Keratinocyte (primary cell): ENCODE data around the gene ANO7. TPM values are rescaled to one million over a fixed set of nuclear protein-coding genes. Genes with fewer than 3 reads are reported as not detected.

ENCODE experiments used
- DNase-seq: peaks from one replicate; pipeline ENCODE4 v3.0.0-alpha.2; 2011; ENCODE audit warnings: low read depth, missing footprints, low spot score
- FAIRE-seq: peaks from 2 replicates; lab custom pipeline; 2011; peaks lifted over from hg19 to GRCh38; lab: Jason Lieb, UNC
- H2AFZ ChIP-seq: 2 replicates; pipeline ENCODE4 v1.6.0; 2012; ENCODE audit warnings: low read length, control low read depth, inconsistent platforms; ENCODE audit not compliant: control insufficient read depth
- H3K27ac ChIP-seq: 2 replicates; pipeline ENCODE4 v1.5.1; 2011; ENCODE audit warnings: low read length; ENCODE audit not compliant: control insufficient read depth, insufficient read depth
- H3K27me3 ChIP-seq: 3 replicates; pipeline ENCODE4 v1.6.0; 2011; ENCODE audit warnings: low read length; ENCODE audit not compliant: control insufficient read depth, insufficient read depth; ENCODE audit errors: extremely low read depth
- H3K36me3 ChIP-seq, 2 experiments: 2 replicates in 1 of 2; 3 replicates in 1 of 2; pipeline ENCODE4 v1.5.1; 2011; ENCODE audit warnings: low read length in 2 of 2, mild to moderate bottlenecking in 1 of 2; ENCODE audit not compliant: control insufficient read depth in 2 of 2, insufficient read depth in 2 of 2; ENCODE audit errors: extremely low read depth in 1 of 2
- H3K4me1 ChIP-seq: 3 replicates; pipeline ENCODE4 v1.5.1; 2011; ENCODE audit warnings: low read length; ENCODE audit not compliant: control insufficient read depth, insufficient read depth; ENCODE audit errors: extremely low read depth
- H3K4me2 ChIP-seq: 3 replicates; pipeline ENCODE4 v1.6.0; 2011; ENCODE audit warnings: low read depth, low read length; ENCODE audit not compliant: control insufficient read depth, insufficient read depth; ENCODE audit errors: extremely low read depth
- H3K4me3 ChIP-seq, 3 experiments: fragments of 200-600 bp in 1 of 3; sonication (generic) in 1 of 3; 2 replicates in 2 of 3; 3 replicates in 1 of 3; pipeline ENCODE4 v1.5.1; 2011 to 2016; ENCODE audit warnings: low read length in 3 of 3, mild to moderate bottlenecking in 3 of 3, control low read depth in 2 of 3, inconsistent platforms in 1 of 3, low read depth in 1 of 3, mixed read lengths in 1 of 3, mixed run types in 1 of 3, moderate library complexity in 1 of 3; ENCODE audit not compliant: control insufficient read depth in 2 of 3, insufficient read depth in 2 of 3; ENCODE audit errors: extremely low read depth in 1 of 3
- H3K79me2 ChIP-seq: 2 replicates; pipeline ENCODE4 v1.6.0; 2012; ENCODE audit warnings: low read length; ENCODE audit not compliant: control insufficient read depth, insufficient read depth
- H3K9ac ChIP-seq: 3 replicates; pipeline ENCODE4 v1.6.0; 2011; ENCODE audit warnings: low read length; ENCODE audit not compliant: control insufficient read depth, insufficient read depth; ENCODE audit errors: extremely low read depth
- H3K9me1 ChIP-seq: 3 replicates; pipeline ENCODE4 v1.6.0; 2011; ENCODE audit warnings: low read length; ENCODE audit not compliant: control insufficient read depth, insufficient read depth; ENCODE audit errors: extremely low read depth
- H3K9me3 ChIP-seq: 2 replicates; pipeline ENCODE4 v1.5.1; 2012; ENCODE audit warnings: low read depth, low read length; ENCODE audit not compliant: control insufficient read depth
- H4K20me1 ChIP-seq: 3 replicates; pipeline ENCODE4 v1.6.0; 2011; ENCODE audit warnings: low read length; ENCODE audit not compliant: control insufficient read depth, insufficient read depth; ENCODE audit errors: extremely low read depth
- CTCF ChIP-seq, 3 experiments: IDR thresholded peaks in 1 of 3; conservative IDR thresholded peaks in 1 of 3; optimal IDR thresholded peaks in 1 of 3; 2 replicates in 2 of 3; 3 replicates in 1 of 3; pipeline versions ENCODE3 to v1.5.1; 2011; ENCODE audit warnings: low read length in 3 of 3, mild to moderate bottlenecking in 3 of 3, moderate library complexity in 2 of 3, control low read depth in 1 of 3, inconsistent platforms in 1 of 3; ENCODE audit not compliant: insufficient read depth in 2 of 3; ENCODE audit errors: extremely low read depth in 1 of 3
- EZH2 ChIP-seq: IDR thresholded peaks from one replicate; pipeline ENCODE4 v1.6.1; 2012; ENCODE audit warnings: inconsistent platforms, mild to moderate bottlenecking, low read length, moderate library complexity
- dilution Hi-C: fragments of 300-500 bp; cut with MboI; formaldehyde crosslinking; loops from one replicate; pipeline ENCODE4 v1.7.0; 2020; ENCODE audit warnings: low sequenced_read_pairs; ENCODE audit not compliant: extremely low pct_ligation_motif_present
- polyA plus RNA-seq, 5 experiments: library from polyadenylated mRNA; depleted of rRNA in 3 of 5; stranded (reverse) in 3 of 5; stranded (forward) in 1 of 5; unstranded in 1 of 5; fragments of >200 nt; gene quantifications; 1 replicate in 1 of 5; 2 replicates in 3 of 5; 3 replicates in 1 of 5; pipeline versions ENCODE4 v1.2.1 to v1.2.3, GENCODE V29; 2011 to 2012; ENCODE audit warnings: missing spikeins in 2 of 5, low read depth in 1 of 5, low replicate concordance in 1 of 5

Gene ANO7
- polyA plus RNA-seq, 1 donor (not counting 4 experiments of a cell fraction or from before 2014, with no cell fraction given), result 0.14 TPM

DNA sequence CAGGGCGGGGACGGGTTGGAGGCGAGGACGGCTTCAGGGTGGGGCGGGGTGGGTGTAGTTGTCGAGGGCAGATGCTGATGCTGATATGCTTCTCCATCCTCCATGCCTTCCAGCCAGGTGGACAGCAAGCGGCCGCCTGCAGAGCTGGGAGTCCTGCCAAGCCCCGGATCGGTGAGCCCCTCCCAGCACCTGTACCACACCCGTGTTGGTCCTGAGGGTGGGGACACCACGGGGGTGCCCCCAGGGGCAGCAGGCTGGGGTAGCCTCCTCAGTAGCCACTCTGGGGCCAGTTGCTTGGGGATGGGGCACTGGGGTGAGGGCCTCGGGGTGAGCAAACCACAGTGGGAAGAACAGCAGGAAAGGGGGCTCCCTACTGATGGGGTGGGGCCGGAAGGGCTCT is 2.6 kb downstream of the ANO7 start:
- no peak for DNase-seq
- no peak overlapping the region for H3K4me2 ChIP-seq
- H3K36me3 ChIP-seq, result no peaks in the 10 kb centered on the region
- no peaks in the 10 kb centered on the region for H3K79me2 ChIP-seq
- TF ChIP-seq EZH2, result no peak
- TF ChIP-seq CTCF (optimal IDR thresholded peaks at IDR 0.05 in 1 of 3, IDR thresholded peaks at IDR 0.05 in 1 of 3, conservative IDR thresholded peaks at IDR 0.05 in 1 of 3; ENCODE audit: extremely low read depth in 1 of 3, insufficient read depth in 2 of 3, low read length in 3 of 3), result no peak
- no peak overlapping the region for H2AFZ ChIP-seq
- no peak overlapping the region for H3K27ac ChIP-seq
- no peaks in the 10 kb centered on the region for H3K9me1 ChIP-seq
- peaks cover 37% of the 10 kb centered on the region for H3K27me3 ChIP-seq
- no peaks in the 10 kb centered on the region for H3K9me3 ChIP-seq
- no peak for FAIRE-seq
- no peaks in the 10 kb centered on the region for H4K20me1 ChIP-seq
- dilution Hi-C loops, result no loop called here
- no peak overlapping the region for H3K4me3 ChIP-seq
- no peak overlapping the region for H3K9ac ChIP-seq
- no peaks in the 10 kb centered on the region for H3K4me1 ChIP-seq

GRCh38 chr2:241193271-241193670 is 4.8 kb downstream of the ANO7 start:
- no peaks in the 10 kb centered on the region for H3K4me1 ChIP-seq
- DNase-seq (no peak), FAIRE-seq (no peak)
- no peaks in the 10 kb centered on the region for H4K20me1 ChIP-seq
- H3K4me2 ChIP-seq, result no peak overlapping the region
- no peaks in the 10 kb centered on the region for H3K79me2 ChIP-seq
- no peak overlapping the region for H3K27ac ChIP-seq
- no peak overlapping the region for H2AFZ ChIP-seq
- H3K9me3 ChIP-seq, result no peaks in the 10 kb centered on the region
- TF ChIP-seq CTCF (optimal IDR thresholded peaks at IDR 0.05 in 1 of 3, IDR thresholded peaks at IDR 0.05 in 1 of 3, conservative IDR thresholded peaks at IDR 0.05 in 1 of 3; ENCODE audit: extremely low read depth in 1 of 3, insufficient read depth in 2 of 3, low read length in 3 of 3) (no peak), EZH2 (no peak)
- no peak overlapping the region for H3K9ac ChIP-seq
- peaks cover 29% of the 10 kb centered on the region for H3K27me3 ChIP-seq
- H3K9me1 ChIP-seq, result no peaks in the 10 kb centered on the region
- no peak overlapping the region for H3K4me3 ChIP-seq
- H3K36me3 ChIP-seq, result no peaks in the 10 kb centered on the region
- dilution Hi-C loops, result no loop called here
